Erythroblast (primary cell): Measurements from ENCODE around the gene VIPR2.

Experiments used
- GATA1 ChIP-seq: IDR thresholded peaks from 2 replicates; pipeline ENCODE4 v1.6.1; 2011; ENCODE audit warnings: low read depth, mild to moderate bottlenecking, control low read depth, low read length, moderate library complexity
- POLR2A ChIP-seq: IDR thresholded peaks from 2 replicates; pipeline ENCODE4 v1.6.1; 2011; ENCODE audit warnings: mild to moderate bottlenecking, low read length

DNA sequence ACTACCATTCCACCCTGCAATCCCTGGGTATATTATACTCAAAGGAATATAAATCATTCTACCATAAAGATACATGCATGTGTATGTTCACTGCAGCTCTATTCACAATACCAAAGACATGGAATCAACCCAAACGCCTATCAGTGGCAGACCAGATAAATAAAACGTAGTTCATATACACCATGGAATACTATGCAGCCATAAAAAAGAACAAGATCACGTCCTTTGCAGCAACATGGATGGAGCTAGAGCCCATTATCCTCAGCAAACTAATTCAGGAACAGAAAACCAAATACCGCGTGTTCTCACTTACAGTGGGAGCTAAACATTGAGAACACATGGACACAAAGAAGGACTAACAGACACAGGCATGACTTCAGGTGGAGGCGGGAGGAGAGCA lies 150.0 kb downstream of the VIPR2 start:
- TF ChIP-seq POLR2A (no peak), GATA1 (no peak)
